ENCODE results near the gene AGAP1. TPM values are rescaled to one million over a fixed set of nuclear protein-coding genes. Genes with fewer than 3 reads are reported as not detected.
"Not testable (repeated sequence)": the region's sequence is repeated elsewhere in the genome, so short reads cannot be mapped to it uniquely, and the experiment has no call there.

The AGAP1 gene
- total and polyA plus RNA-seq, 4 donors, result 2.0 to 8.5 (median 5.4) TPM

GRCh38 chr2:236057375-236057774, 563.5 kb downstream of the AGAP1 start:
- peaks cover 0 to 2% (median 0%) of the 10 kb centered on the region in 4 donors for H3K36me3 ChIP-seq (ENCODE audit: control insufficient read depth in 4 of 4, insufficient read depth in 3 of 4, low read depth in 1 of 4, low read length in 3 of 4)
- no peak overlapping the region for H3K27ac ChIP-seq (ENCODE audit: low read depth in 1 of 2, low read length in 2 of 2)
- DNase-seq (ENCODE audit: low spot score), result no peak
- H3K4me1 ChIP-seq (ENCODE audit: control insufficient read depth in 4 of 4, insufficient read depth in 4 of 4, low read length in 3 of 4), result no peaks in the 10 kb centered on the region
- TF ChIP-seq ATF3 (IDR thresholded peaks at IDR 0.05) (no peak), FOXA2 (IDR thresholded peaks at IDR 0.05) (no peak), RXRA (IDR thresholded peaks at IDR 0.05) (no peak), RAD21 (IDR thresholded peaks at IDR 0.05) (no peak), EGR1 (IDR thresholded peaks at IDR 0.05; ENCODE audit: low read depth in 2 of 2) (no peak), GABPA (IDR thresholded peaks at IDR 0.05 in 1 of 2, conservative IDR thresholded peaks at IDR 0.05 in 1 of 2) (no peak), FOXA1 (IDR thresholded peaks at IDR 0.05) (no peak), JUND (IDR thresholded peaks at IDR 0.05) (no peak), CTCF (IDR thresholded peaks at IDR 0.05; ENCODE audit: low read depth, low read length, missing input control) (no peak)
- 89% methylated on average over 4 of the region's 4 CpGs for WGBS
- H3K9me3 ChIP-seq (ENCODE audit: control insufficient read depth in 4 of 4, low read length in 3 of 4), result peaks cover 0 to 5% (median 1%) of the 10 kb centered on the region in 4 donors
- no peak overlapping the region for H3K9ac ChIP-seq (ENCODE audit: low read depth in 1 of 2, low read length in 2 of 2)
- no peaks in the 10 kb centered on the region for H3K27me3 ChIP-seq (ENCODE audit: control insufficient read depth in 4 of 4, insufficient read depth in 4 of 4, low read length in 3 of 4)
- no peak overlapping the region for H3K4me3 ChIP-seq (ENCODE audit: low read depth in 1 of 3, low read length in 3 of 3)

- TF ChIP-seq SP1 (IDR thresholded peaks at IDR 0.05) (no peak), RXRA (IDR thresholded peaks at IDR 0.05) (no peak), JUND (IDR thresholded peaks at IDR 0.05) (no peak), MAX (IDR thresholded peaks at IDR 0.05) (no peak), HNF4A (conservative IDR thresholded peaks at IDR 0.05) (no peak)
- DNase-seq (ENCODE audit: low spot score), result no peak
- Histone ChIP-seq H3K9ac (ENCODE audit: low read depth in 1 of 2, low read length in 2 of 2) (no peak overlapping the region), H3K4me3 (ENCODE audit: low read depth in 1 of 3, low read length in 3 of 3) (no peak overlapping the region), H3K27me3 (ENCODE audit: control insufficient read depth in 4 of 4, insufficient read depth in 4 of 4, low read length in 3 of 4) (no peaks in the 10 kb centered on the region), H3K9me3 (ENCODE audit: control insufficient read depth in 4 of 4, low read length in 3 of 4) (peaks cover 0 to 5% (median 1%) of the 10 kb centered on the region in 4 donors), H3K27ac (ENCODE audit: low read depth in 1 of 2, low read length in 2 of 2) (no peak overlapping the region), H3K4me1 (ENCODE audit: control insufficient read depth in 4 of 4, insufficient read depth in 4 of 4, low read length in 3 of 4) (no peaks in the 10 kb centered on the region), H3K36me3 (ENCODE audit: control insufficient read depth in 4 of 4, insufficient read depth in 3 of 4, low read depth in 1 of 4, low read length in 3 of 4) (peaks cover 0 to 2% (median 0%) of the 10 kb centered on the region in 4 donors)
- 75% methylated on average over 9 of the region's 9 CpGs for WGBS
These were observed 567.7 kb downstream of the AGAP1 start for GRCh38 chr2:236061497-236061896.

GRCh38 chr2:236061899-236062298, 568.1 kb downstream of the AGAP1 start:
- no peak for DNase-seq (ENCODE audit: low spot score)
- TF ChIP-seq TAF1 (conservative IDR thresholded peaks at IDR 0.05), result no peak
- WGBS, result 92% methylated on average over 12 of the region's 12 CpGs
- H3K9ac ChIP-seq (ENCODE audit: low read depth in 1 of 2, low read length in 2 of 2), result no peak overlapping the region
- no peaks in the 10 kb centered on the region for H3K27me3 ChIP-seq (ENCODE audit: control insufficient read depth in 4 of 4, insufficient read depth in 4 of 4, low read length in 3 of 4)
- peaks cover 0 to 2% (median 0%) of the 10 kb centered on the region in 4 donors for H3K36me3 ChIP-seq (ENCODE audit: control insufficient read depth in 4 of 4, insufficient read depth in 3 of 4, low read depth in 1 of 4, low read length in 3 of 4)
- no peaks in the 10 kb centered on the region for H3K4me1 ChIP-seq (ENCODE audit: control insufficient read depth in 4 of 4, insufficient read depth in 4 of 4, low read length in 3 of 4)
- no peak overlapping the region for H3K27ac ChIP-seq (ENCODE audit: low read depth in 1 of 2, low read length in 2 of 2)
- H3K9me3 ChIP-seq (ENCODE audit: control insufficient read depth in 4 of 4, low read length in 3 of 4), result peaks cover 0 to 5% (median 1%) of the 10 kb centered on the region in 4 donors
- H3K4me3 ChIP-seq (ENCODE audit: low read depth in 1 of 3, low read length in 3 of 3), result no peak overlapping the region

GRCh38 chr2:236062806-236063205, 569.0 kb downstream of the AGAP1 start:
- H3K27ac ChIP-seq (ENCODE audit: low read depth in 1 of 2, low read length in 2 of 2); DNase-seq (ENCODE audit: low spot score); H3K36me3 ChIP-seq (ENCODE audit: control insufficient read depth in 4 of 4, insufficient read depth in 3 of 4, low read depth in 1 of 4, low read length in 3 of 4); H3K9ac ChIP-seq (ENCODE audit: low read depth in 1 of 2, low read length in 2 of 2); H3K9me3 ChIP-seq (ENCODE audit: control insufficient read depth in 4 of 4, low read length in 3 of 4); H3K27me3 ChIP-seq (ENCODE audit: control insufficient read depth in 4 of 4, insufficient read depth in 4 of 4, low read length in 3 of 4); H3K4me3 ChIP-seq (ENCODE audit: low read depth in 1 of 3, low read length in 3 of 3); H3K4me1 ChIP-seq (ENCODE audit: control insufficient read depth in 4 of 4, insufficient read depth in 4 of 4, low read length in 3 of 4): not testable (repeated sequence)
- WGBS, result 98% methylated on average over 5 of the region's 5 CpGs

Data from liver (tissue), 9 donors.